ENCODE results near the gene IRAK3.

GRCh38 chr12:66144791-66145754 is 43.9 kb upstream of the IRAK3 start:
- TF ChIP-seq CTCF (IDR thresholded peaks at IDR 0.05) = peak; percentile 42 to 60 (median 46)
- TF ChIP-seq POLR2A (IDR thresholded peaks at IDR 0.05; ENCODE audit: low read depth) = no peak
- no peak for TF ChIP-seq POLR2AphosphoS5 (IDR thresholded peaks at IDR 0.05)
- TF ChIP-seq EP300 (IDR thresholded peaks at IDR 0.05) = no peak

Data from esophagus muscularis mucosa (tissue), 4 donors.